Neutrophil (primary cell): ENCODE data around the gene ZNF101.

Source experiments
- H3K27ac ChIP-seq: fragments of 200-600 bp; sonication (generic); 2 replicates; pipeline ENCODE4 v1.5.1; 2016; ENCODE audit warnings: mild to moderate bottlenecking, moderate library complexity
- H3K27me3 ChIP-seq: fragments of 200-600 bp; sonication (generic); 2 replicates; pipeline ENCODE4 v1.6.0; 2016; ENCODE audit warnings: mild to moderate bottlenecking
- H3K36me3 ChIP-seq: fragments of 200-600 bp; sonication (generic); 2 replicates; pipeline ENCODE4 v1.5.1; 2017
- H3K4me1 ChIP-seq, 2 experiments: fragments of 200-600 bp in 1 of 2; sonication (generic) in 1 of 2; 1 replicate in 1 of 2; 2 replicates in 1 of 2; pipeline versions ENCODE4 v1.5.1 to v1.6.1; 2013 to 2016; ENCODE audit warnings: low read depth in 1 of 2, low read length in 1 of 2, mild to moderate bottlenecking in 1 of 2, moderate library complexity in 1 of 2; ENCODE audit not compliant: control insufficient read depth in 1 of 2, insufficient read depth in 1 of 2
- H3K4me3 ChIP-seq, 2 experiments: fragments of 200-600 bp in 1 of 2; sonication (generic) in 1 of 2; 1 replicate in 1 of 2; 2 replicates in 1 of 2; pipeline ENCODE4 v1.5.1; 2013 to 2016; ENCODE audit warnings: low read depth in 1 of 2, low read length in 1 of 2, mild to moderate bottlenecking in 1 of 2, moderate library complexity in 1 of 2
- H3K9me3 ChIP-seq: fragments of 200-600 bp; sonication (generic); 2 replicates; pipeline ENCODE4 v1.5.1; 2016
- CTCF ChIP-seq: fragments of 200-600 bp; sonication (generic); IDR thresholded peaks from 2 replicates; pipeline ENCODE4 v1.5.1; 2016; ENCODE audit warnings: antibody characterized with exemption

The ZNF101 gene

GRCh38 chr19:19626516-19627472 lies 41.8 kb upstream of the ZNF101 start:
- H3K27me3 ChIP-seq = no peaks in the 10 kb centered on the region
- TF ChIP-seq CTCF = no peak
- peaks cover 18 to 25% of the 10 kb centered on the region in 2 experiments for H3K4me1 ChIP-seq
- H3K36me3 ChIP-seq = peaks cover 88% of the 10 kb centered on the region
- H3K9me3 ChIP-seq = no peaks in the 10 kb centered on the region
- H3K27ac ChIP-seq = no peak overlapping the region
- peak overlapping the region in 1 of 2 experiments; percentile 53 for H3K4me3 ChIP-seq

GRCh38 chr19:19627621-19628500 lies 40.8 kb upstream of the ZNF101 start, which contains the start of gene LPAR2:
TSS of gene LPAR2 (minus strand) at chr19:19628220. CDS start at chr19:19627275, 945 bp downstream.
- H3K36me3 ChIP-seq = peaks cover 90% of the 10 kb centered on the region
- peaks cover 18 to 25% of the 10 kb centered on the region in 2 experiments for H3K4me1 ChIP-seq
- peak within 1 kb of the TSS; percentile 53 to 59 for H3K4me3 ChIP-seq
- no peaks in the 10 kb centered on the region for H3K27me3 ChIP-seq
- peak within 1 kb of the TSS; percentile 42 for H3K27ac ChIP-seq
- no peak for TF ChIP-seq CTCF
- H3K9me3 ChIP-seq = no peaks in the 10 kb centered on the region

GRCh38 chr19:19628501-19629134 lies 40.0 kb upstream of the ZNF101 start:
- no peak for TF ChIP-seq CTCF
- Histone ChIP-seq H3K36me3 (peaks cover 90% of the 10 kb centered on the region), H3K27ac (peak overlapping the region; percentile 42), H3K27me3 (no peaks in the 10 kb centered on the region), H3K4me3 (peak overlapping the region; percentile 53 to 59), H3K9me3 (no peaks in the 10 kb centered on the region), H3K4me1 (peaks cover 18 to 25% of the 10 kb centered on the region in 2 experiments)

GRCh38 chr19:19630062-19630414 lies 38.6 kb upstream of the ZNF101 start:
- TF ChIP-seq CTCF = no peak
- H3K9me3 ChIP-seq = peaks cover 3% of the 10 kb centered on the region
- H3K27me3 ChIP-seq = no peaks in the 10 kb centered on the region
- H3K4me1 ChIP-seq = peaks cover 18 to 25% of the 10 kb centered on the region in 2 experiments
- no peak overlapping the region for H3K4me3 ChIP-seq
- peaks cover 90% of the 10 kb centered on the region for H3K36me3 ChIP-seq
- no peak overlapping the region for H3K27ac ChIP-seq

- no peaks in the 10 kb centered on the region for H3K27me3 ChIP-seq
- H3K9me3 ChIP-seq = peaks cover 5% of the 10 kb centered on the region
- no peak overlapping the region for H3K27ac ChIP-seq
- H3K4me1 ChIP-seq = peaks cover 18 to 25% of the 10 kb centered on the region in 2 experiments
- no peak for TF ChIP-seq CTCF
- H3K36me3 ChIP-seq = peaks cover 90% of the 10 kb centered on the region
- no peak overlapping the region for H3K4me3 ChIP-seq
Observed at GRCh38 chr19:19630426-19630825, 38.2 kb upstream of the ZNF101 start.
